Loucy (cell line): ENCODE measurements around the gene GLT6D1.
"Not testable (repeated sequence)": the region's sequence is repeated elsewhere in the genome, so short reads cannot be mapped to it uniquely, and the experiment has no call there.

Source experiments
- H2AFZ ChIP-seq: fragments of 200-600 bp; sonication (generic); 2 replicates; pipeline ENCODE4 v1.6.0; 2016; ENCODE audit warnings: antibody characterized with exemption, mild to moderate bottlenecking, low read length, moderate library complexity
- H3F3A ChIP-seq: fragments of 200-600 bp; 2 replicates; pipeline ENCODE4 v1.6.0; 2016; ENCODE audit warnings: antibody characterized with exemption, low read depth, mild to moderate bottlenecking
- H3K27me3 ChIP-seq: fragments of 200-600 bp; sonication (generic); 2 replicates; pipeline ENCODE4 v1.6.1; 2014; ENCODE audit warnings: low read length, mild to moderate bottlenecking; ENCODE audit not compliant: insufficient read depth, poor library complexity, severe bottlenecking
- H3K36me3 ChIP-seq: fragments of 200-600 bp; sonication (generic); 2 replicates; pipeline ENCODE4 v1.6.1; 2016; ENCODE audit warnings: low read length; ENCODE audit not compliant: insufficient read depth
- H3K4me1 ChIP-seq: fragments of 200-600 bp; sonication (generic); 2 replicates; pipeline ENCODE4 v1.5.1; 2014; ENCODE audit warnings: low read length, mild to moderate bottlenecking; ENCODE audit not compliant: insufficient read depth, poor library complexity, severe bottlenecking
- H3K4me2 ChIP-seq: fragments of 200-600 bp; sonication (generic); 2 replicates; pipeline ENCODE4 v1.6.0; 2014; ENCODE audit warnings: antibody characterized with exemption, low read length, low read depth, mild to moderate bottlenecking; ENCODE audit not compliant: poor library complexity, severe bottlenecking
- H3K4me3 ChIP-seq: fragments of 200-600 bp; sonication (generic); 2 replicates; pipeline ENCODE4 v1.5.1; 2014; ENCODE audit warnings: low read length, mild to moderate bottlenecking, mixed read lengths; ENCODE audit not compliant: poor library complexity, severe bottlenecking
- H3K79me2 ChIP-seq: fragments of 200-600 bp; sonication (generic); 2 replicates; pipeline ENCODE4 v1.6.1; 2014; ENCODE audit warnings: low read length; ENCODE audit not compliant: insufficient read depth
- H3K9ac ChIP-seq: fragments of 200-600 bp; sonication (generic); 2 replicates; pipeline ENCODE4 v1.6.0; 2014; ENCODE audit warnings: mild to moderate bottlenecking, low read depth, low read length, moderate library complexity; ENCODE audit not compliant: poor library complexity, severe bottlenecking
- H3K9me2 ChIP-seq: fragments of 200-600 bp; sonication (generic); replicated peaks from 2 replicates; pipeline ENCODE4 v1.6.1; 2016; ENCODE audit warnings: low read depth, low read length, mixed read lengths
- H3K9me3 ChIP-seq: fragments of 200-600 bp; sonication (generic); 2 replicates; pipeline ENCODE4 v1.6.1; 2014; ENCODE audit warnings: mild to moderate bottlenecking, antibody characterized with exemption, low read length, low read depth; ENCODE audit not compliant: insufficient read depth
- H4K20me1 ChIP-seq: fragments of 200-600 bp; sonication (generic); 2 replicates; pipeline ENCODE4 v1.6.0; 2014; ENCODE audit warnings: antibody characterized with exemption, low read length, mild to moderate bottlenecking; ENCODE audit not compliant: insufficient read depth, poor library complexity, severe bottlenecking
- EZH2phosphoT487 ChIP-seq: fragments of 200-600 bp; IDR thresholded peaks from 2 replicates; pipeline ENCODE4 v1.6.1; 2018; ENCODE audit warnings: antibody characterized with exemption, mild to moderate bottlenecking, moderate library complexity, borderline replicate concordance
- TF ChIP-seq, protein P1 (sequence below): fragments of 200-600 bp; sonication (generic); conservative IDR thresholded peaks from 2 replicates; pipeline ENCODE4 v1.5.1; 2014; ENCODE audit warnings: mild to moderate bottlenecking, antibody characterized with exemption, low read length

GLT6D1 gene

DNA sequence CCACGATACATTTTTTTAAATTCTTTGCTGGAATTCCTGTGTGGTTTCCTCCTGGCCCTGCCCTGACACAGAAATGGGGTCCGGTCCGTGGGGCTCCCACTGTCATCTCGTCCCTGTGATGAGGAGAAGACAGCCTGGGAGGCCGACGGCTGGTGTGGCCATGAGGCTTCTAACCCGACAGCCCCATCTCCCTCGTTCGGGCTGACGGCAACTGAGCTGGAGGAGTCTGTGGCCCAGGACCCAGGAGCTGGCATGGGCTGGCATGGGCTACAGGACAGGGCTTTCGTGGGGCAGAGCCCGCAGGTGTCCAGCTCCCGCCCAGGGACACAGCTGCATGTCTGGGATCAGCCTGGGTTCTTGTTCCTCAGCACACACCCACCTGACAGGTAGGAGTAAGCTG is 37.6 kb upstream of the GLT6D1 start:
- TF ChIP-seq, protein P1, sequence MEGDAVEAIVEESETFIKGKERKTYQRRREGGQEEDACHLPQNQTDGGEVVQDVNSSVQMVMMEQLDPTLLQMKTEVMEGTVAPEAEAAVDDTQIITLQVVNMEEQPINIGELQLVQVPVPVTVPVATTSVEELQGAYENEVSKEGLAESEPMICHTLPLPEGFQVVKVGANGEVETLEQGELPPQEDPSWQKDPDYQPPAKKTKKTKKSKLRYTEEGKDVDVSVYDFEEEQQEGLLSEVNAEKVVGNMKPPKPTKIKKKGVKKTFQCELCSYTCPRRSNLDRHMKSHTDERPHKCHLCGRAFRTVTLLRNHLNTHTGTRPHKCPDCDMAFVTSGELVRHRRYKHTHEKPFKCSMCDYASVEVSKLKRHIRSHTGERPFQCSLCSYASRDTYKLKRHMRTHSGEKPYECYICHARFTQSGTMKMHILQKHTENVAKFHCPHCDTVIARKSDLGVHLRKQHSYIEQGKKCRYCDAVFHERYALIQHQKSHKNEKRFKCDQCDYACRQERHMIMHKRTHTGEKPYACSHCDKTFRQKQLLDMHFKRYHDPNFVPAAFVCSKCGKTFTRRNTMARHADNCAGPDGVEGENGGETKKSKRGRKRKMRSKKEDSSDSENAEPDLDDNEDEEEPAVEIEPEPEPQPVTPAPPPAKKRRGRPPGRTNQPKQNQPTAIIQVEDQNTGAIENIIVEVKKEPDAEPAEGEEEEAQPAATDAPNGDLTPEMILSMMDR, result no peak
- TF ChIP-seq EZH2phosphoT487, result no peak
- Histone ChIP-seq H3K4me1 (no peaks in the 10 kb centered on the region), H3K4me2 (no peak overlapping the region), H3K36me3 (no peaks in the 10 kb centered on the region), H3K9me2 (no peaks in the 10 kb centered on the region), H3K9ac (no peak overlapping the region), H3K4me3 (no peak overlapping the region), H3K27me3 (no peaks in the 10 kb centered on the region), H3K9me3 (no peaks in the 10 kb centered on the region), H3K79me2 (no peaks in the 10 kb centered on the region), H3F3A (no peaks in the 10 kb centered on the region), H4K20me1 (no peaks in the 10 kb centered on the region), H2AFZ (no peak overlapping the region)

DNA sequence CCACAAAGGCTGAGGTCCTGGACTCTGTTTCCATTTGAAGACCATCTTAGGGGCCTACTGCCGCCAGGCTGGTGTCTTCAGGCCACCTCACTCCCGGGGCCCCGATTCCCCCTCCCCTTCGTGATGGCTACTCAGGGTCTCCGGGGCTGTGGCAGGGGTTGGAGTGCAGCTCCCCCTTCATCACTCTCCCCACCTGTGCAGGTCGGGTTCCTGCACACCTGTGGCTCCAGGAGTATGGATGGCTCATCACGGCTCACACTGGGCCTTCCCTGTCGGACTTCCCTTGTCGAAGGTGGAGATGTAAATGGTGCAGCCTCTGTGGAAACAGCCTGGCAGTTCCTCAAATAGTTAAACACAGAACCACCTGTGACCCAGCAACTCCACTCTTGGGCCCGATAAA is 35.6 kb upstream of the GLT6D1 start:
- no peaks in the 10 kb centered on the region for H3K27me3 ChIP-seq
- H2AFZ ChIP-seq, result no peak overlapping the region
- H3K79me2 ChIP-seq, result no peaks in the 10 kb centered on the region
- H3F3A ChIP-seq, result no peaks in the 10 kb centered on the region
- TF ChIP-seq, protein P1, result no peak
- TF ChIP-seq EZH2phosphoT487, result no peak
- H3K4me2 ChIP-seq, result no peak overlapping the region
- H3K9ac ChIP-seq, result no peak overlapping the region
- no peaks in the 10 kb centered on the region for H4K20me1 ChIP-seq
- H3K4me1 ChIP-seq, result no peaks in the 10 kb centered on the region
- no peaks in the 10 kb centered on the region for H3K9me2 ChIP-seq
- no peaks in the 10 kb centered on the region for H3K9me3 ChIP-seq
- no peak overlapping the region for H3K4me3 ChIP-seq
- H3K36me3 ChIP-seq, result no peaks in the 10 kb centered on the region

DNA sequence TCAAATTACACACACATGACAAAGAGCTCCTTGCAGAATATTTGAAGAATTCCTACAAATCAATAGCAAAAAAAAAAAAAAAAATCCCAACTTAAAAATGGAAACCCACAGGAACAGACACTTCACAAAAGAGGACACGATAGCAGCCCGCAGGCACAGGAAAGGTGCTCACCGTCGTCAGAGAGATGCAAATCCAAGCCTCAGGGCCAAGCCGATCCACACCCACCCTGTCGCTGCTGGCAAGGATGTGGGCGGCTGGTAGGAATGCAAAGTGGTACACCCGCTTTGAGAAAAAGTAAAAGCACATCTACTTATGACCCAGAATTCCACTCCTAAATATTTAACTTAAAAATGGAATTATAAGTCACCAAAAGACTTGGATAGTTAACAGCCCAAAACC is 34.6 kb upstream of the GLT6D1 start:
- H3K9ac ChIP-seq, result no peak overlapping the region
- no peaks in the 10 kb centered on the region for H3F3A ChIP-seq
- no peaks in the 10 kb centered on the region for H3K36me3 ChIP-seq
- H2AFZ ChIP-seq, result no peak overlapping the region
- H3K4me3 ChIP-seq, result no peak overlapping the region
- no peaks in the 10 kb centered on the region for H3K27me3 ChIP-seq
- H3K4me2 ChIP-seq, result no peak overlapping the region
- no peaks in the 10 kb centered on the region for H3K9me2 ChIP-seq
- no peaks in the 10 kb centered on the region; the same call in 1 of the 2 replicates for H3K9me3 ChIP-seq
- no peaks in the 10 kb centered on the region for H4K20me1 ChIP-seq
- no peaks in the 10 kb centered on the region for H3K79me2 ChIP-seq
- H3K4me1 ChIP-seq, result no peaks in the 10 kb centered on the region
- TF ChIP-seq, protein P1, result no peak
- TF ChIP-seq EZH2phosphoT487, result no peak

DNA sequence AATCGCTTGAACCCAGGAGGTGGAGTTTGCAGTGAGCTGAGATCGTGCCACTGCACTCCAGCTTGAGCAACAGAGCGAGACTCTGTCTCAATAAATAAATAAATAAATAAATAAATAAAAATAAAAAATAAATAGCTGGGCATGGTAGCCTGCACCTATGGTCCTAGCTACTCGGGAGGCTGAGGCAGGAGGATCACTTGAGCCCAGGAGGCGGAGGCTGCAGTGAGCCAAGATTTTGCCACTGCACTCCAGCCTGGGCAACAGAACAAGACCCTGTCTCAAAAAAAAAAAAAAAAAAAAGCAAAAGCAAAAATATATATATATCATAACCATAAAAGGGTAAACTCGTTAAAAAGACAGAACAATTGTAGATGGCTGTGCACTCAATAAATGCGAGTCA is 33.4 kb upstream of the GLT6D1 start:
- H2AFZ ChIP-seq, H3F3A ChIP-seq: not testable (repeated sequence)

More for the DNA sequence above, 33.4 kb upstream of the GLT6D1 start:
- H3K79me2 ChIP-seq, H3K4me2 ChIP-seq, H3K9me2 ChIP-seq, H3K4me3 ChIP-seq, H3K9ac ChIP-seq, H4K20me1 ChIP-seq, H3K4me1 ChIP-seq, H3K9me3 ChIP-seq, H3K27me3 ChIP-seq, H3K36me3 ChIP-seq: not testable (repeated sequence)
